GM12801 (cell line): Measurements from ENCODE around the gene CACNA1A.

Experiments
- CTCF ChIP-seq: IDR thresholded peaks from one replicate; pipeline ENCODE4 v1.5.1; 2011; ENCODE audit warnings: control low read depth; ENCODE audit not compliant: insufficient read length; ENCODE audit errors: extremely low read depth

Gene CACNA1A

GRCh38 chr19:13376537-13376936, 129.7 kb downstream of the CACNA1A start:
- TF ChIP-seq CTCF = no peak

DNA sequence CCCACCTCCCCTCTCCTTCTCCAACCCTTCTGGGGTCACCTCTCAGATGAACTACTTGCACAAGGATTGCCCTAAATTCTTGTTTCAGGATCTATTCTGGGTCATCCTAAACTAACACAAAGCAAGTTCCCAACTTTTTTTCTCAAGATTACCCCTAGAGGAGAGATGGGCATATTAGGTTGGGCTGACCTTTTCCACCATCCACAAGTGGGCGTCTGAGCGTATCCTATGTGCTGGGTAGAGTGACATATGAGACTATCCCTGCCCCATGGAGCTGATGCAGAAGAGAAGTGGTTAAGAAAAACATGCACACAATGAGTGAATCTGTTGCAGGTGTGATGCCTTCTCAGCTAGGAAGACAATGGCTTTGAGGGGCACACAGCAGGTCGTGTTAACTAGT, 132.7 kb downstream of the CACNA1A start:
- TF ChIP-seq CTCF = no peak

DNA sequence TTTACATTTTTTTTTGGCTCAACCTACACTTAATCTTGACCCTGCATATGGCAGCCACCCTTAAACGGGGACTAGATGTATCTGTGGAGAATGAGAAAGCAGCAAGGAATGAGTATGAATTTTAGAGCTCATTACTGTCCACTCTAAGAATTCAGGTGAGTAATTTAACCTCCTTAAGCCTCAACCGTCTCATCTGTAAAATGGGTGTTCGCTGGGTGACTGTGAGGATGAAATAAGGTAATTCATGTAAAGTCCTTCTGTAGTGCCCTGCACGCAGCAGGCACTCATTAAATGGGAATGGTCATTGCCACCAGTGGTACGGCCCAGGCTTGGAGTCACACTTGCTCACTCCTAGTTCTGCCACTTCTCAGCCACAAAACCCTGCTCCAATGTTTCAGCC, 135.3 kb downstream of the CACNA1A start:
- no peak for TF ChIP-seq CTCF

- no peak for TF ChIP-seq CTCF
These were observed 139.6 kb downstream of the CACNA1A start for GRCh38 chr19:13366529-13367143.

GRCh38 chr19:13363954-13364353, 142.3 kb downstream of the CACNA1A start:
- TF ChIP-seq CTCF = no peak

DNA sequence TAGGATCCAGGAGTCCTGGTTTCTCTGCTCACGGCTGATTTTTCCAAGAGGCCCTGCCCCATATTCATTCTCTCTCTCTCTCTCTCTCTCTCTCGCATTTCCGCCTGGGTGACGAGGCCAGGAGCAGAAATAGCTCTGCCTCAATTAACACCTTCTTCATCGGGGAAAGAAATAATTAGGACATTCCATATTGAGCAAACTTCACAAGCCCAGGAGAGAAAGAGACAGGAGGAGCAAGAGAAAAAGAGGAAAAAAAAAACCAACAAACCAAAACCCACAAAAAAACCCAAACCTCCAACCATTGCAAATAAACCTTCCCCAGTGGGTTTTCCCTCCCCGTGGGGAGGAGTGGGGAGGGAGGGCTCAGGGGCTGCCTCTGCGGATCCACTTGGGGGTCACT, 143.0 kb downstream of the CACNA1A start:
- TF ChIP-seq CTCF = no peak

DNA sequence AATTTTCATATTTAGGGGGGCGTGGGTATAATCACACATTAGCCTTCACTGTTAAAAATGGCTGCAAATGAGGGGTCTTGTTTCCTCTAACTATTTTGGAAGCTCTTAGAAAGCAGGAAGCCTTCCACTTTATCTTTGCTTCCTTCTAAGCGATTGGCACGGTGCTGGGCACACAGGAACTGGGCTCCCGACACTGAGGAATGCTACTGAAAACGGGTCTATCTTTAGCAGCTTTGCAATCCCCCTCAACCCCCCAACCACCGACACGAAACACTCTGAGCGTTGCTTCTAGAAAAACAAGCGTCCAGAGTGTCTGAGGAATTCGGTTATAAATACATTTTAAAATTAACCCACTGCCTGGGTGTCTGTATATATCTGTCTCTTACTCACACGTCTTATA, 143.6 kb downstream of the CACNA1A start:
- TF ChIP-seq CTCF = no peak
